Fibroblast of skin of right quadriceps (primary cell): ENCODE measurements around the gene NCSTN.
"Not testable (repeated sequence)": the region's sequence is repeated elsewhere in the genome, so short reads cannot be mapped to it uniquely, and the experiment has no call there.

Experiments
- DNase-seq: peaks from one replicate; pipeline ENCODE4 v3.0.0-alpha.2; 2013

NCSTN gene

GRCh38 chr1:160373696-160374095 is 30.5 kb downstream of the NCSTN start:
- DNase-seq = no peak

DNA sequence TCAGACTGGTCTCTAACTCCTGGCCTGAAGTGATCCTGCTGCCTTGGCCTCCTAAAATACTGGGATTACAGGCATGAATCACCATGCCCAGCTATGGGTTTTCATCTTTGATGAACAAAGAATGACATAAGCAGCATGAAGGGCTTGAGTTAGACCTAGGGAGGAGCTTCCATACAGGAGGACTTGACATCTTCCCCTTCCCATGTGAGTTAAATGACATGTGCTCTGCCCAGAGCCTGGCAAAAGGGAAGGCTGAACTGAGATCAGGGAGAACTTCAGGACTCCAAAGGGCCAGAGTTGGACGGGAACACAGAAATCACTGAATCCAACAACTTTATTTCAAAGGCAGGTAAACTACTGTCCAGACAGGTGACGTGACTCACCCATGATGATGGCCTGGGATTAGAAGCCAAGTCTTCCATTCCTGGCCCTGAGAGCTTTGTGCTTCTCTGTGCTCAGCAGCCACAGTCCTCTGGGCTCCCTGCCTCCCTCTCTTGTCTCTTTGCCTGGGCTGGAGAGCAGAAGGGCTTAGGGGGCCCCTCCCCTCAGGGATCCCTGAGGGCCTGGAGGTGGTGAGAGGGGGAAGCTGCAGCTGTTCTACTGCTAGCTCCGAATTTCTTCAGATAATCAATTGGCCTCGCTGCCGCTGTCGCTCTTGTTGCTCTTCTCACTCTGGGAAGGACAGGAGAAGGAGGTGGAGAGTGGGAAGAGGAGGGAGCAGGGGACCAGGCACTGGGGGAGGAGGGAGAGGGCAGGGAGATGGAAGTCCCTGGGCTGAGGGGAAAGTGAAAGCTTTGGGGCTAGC is 31.3 kb downstream of the NCSTN start:
- no peak for DNase-seq

DNA sequence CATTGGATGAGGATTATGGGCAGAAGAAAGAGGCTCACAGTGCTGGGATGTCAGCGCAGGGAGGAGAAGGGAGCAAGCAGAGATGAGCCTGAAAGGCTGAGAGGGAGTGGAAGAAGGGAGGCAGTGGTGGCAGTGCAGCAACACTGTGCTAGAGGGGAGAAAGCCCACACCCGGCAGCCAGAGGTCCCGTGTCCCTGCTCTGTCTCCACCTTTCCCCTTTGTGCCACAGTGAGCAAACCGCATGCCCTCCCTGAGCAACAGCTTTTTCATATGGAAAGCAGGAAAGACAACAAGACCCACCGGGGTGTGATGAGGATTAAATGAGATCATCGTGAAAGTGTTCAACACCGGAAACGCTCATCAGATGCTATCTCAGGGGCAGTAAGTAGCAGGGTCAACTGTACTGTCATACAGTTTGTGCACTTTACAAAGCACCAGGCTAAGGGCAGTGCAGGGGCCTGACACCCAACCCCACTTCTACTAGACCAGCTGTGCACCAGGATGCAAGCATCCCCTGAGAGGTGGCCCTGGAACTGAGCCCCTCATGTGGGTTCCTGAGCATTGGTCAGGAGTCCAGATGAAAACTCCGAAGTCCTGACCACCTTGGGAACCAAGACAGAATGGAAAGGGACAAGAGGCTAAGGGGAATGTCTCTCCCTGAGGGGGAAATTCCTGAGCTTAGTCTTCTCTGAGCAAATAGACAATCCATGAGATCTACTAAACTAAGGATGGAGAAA is 32.8 kb downstream of the NCSTN start:
- peak; percentile 51 for DNase-seq

GRCh38 chr1:160376525-160377131 is 33.4 kb downstream of the NCSTN start:
- DNase-seq = peak; percentile 67

- DNase-seq = peak; percentile 71
Measured at GRCh38 chr1:160377585-160378206, 34.5 kb downstream of the NCSTN start.

GRCh38 chr1:160384812-160385211 is 41.6 kb downstream of the NCSTN start:
- not testable (repeated sequence) for DNase-seq

DNA sequence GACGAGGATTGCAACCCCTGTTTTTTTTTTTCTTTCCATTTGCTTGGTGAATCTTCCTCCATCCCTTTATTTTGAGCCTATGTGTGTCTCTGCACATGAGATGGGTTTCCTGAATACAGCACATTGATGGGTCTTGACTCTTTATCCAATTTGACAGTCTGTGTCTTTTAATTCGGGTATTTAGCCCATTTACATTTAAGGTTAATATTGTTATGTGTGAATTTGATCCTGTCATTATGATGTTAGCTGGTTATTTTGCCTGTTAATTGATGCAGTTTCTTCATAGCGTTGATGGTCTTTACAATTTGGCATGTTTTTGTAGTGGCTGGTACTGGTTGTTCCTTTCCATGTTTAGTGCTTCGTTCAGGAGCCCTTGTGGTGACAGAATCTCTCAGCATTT is 45.2 kb downstream of the NCSTN start:
- DNase-seq = not testable (repeated sequence)

GRCh38 chr1:160394673-160395072 is 51.5 kb downstream of the NCSTN start:
- no peak for DNase-seq

GRCh38 chr1:160397651-160398050 is 54.5 kb downstream of the NCSTN start:
- DNase-seq = no peak

DNA sequence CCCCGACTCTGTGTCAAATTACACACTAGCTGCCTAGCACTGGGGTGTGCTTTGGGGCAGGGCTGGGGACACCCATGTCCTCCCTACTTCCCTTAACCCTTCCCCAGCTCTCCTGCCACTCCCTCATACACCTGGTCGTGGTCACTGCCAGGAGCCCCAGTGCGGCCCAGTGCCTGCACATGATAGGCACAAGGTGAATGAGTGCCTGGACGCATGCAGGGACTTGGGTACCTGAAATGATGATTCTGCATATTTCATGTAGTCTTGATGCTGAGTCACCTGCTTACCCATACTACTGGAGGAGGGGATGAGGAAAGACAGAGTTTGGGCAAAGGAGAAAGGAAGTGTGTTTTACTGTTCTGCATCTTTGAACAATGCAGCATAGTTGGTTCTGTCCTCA is 55.6 kb downstream of the NCSTN start:
- no peak for DNase-seq

- no peak for DNase-seq
Measured at GRCh38 chr1:160399544-160400222, 56.5 kb downstream of the NCSTN start.

DNA sequence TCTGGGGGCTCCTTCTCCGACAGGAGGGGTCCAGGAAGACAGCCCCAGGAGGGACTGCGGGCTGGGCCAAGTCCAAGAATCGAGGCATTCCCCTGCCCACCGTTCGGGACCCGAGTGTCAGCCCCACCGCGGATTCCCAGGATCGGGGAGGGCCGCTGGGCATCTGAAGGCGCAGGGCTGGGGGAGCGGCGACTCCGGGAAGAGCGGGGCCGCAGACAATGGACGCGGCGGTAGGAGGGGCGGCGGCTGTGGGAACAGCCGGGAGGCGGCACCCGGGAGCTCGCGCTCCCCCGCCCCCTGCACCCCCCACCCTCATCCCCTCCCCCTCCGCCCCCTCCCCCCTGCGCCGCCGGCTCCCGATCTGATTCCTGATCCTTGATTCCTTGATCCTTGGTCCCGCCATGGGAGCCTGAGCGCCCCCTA is 57.1 kb downstream of the NCSTN start, which contains the start of gene VANGL2:
Gene VANGL2 (plus strand): TSS at position 342 of the 423 bp plus-strand sequence. CDS start 15,274 bp downstream, outside the sequence.
- peak; percentile 81 for DNase-seq

GRCh38 chr1:160400646-160401486 is 57.7 kb downstream of the NCSTN start:
- no peak for DNase-seq

- no peak for DNase-seq
Measured at GRCh38 chr1:160401487-160401805, 58.3 kb downstream of the NCSTN start.

DNA sequence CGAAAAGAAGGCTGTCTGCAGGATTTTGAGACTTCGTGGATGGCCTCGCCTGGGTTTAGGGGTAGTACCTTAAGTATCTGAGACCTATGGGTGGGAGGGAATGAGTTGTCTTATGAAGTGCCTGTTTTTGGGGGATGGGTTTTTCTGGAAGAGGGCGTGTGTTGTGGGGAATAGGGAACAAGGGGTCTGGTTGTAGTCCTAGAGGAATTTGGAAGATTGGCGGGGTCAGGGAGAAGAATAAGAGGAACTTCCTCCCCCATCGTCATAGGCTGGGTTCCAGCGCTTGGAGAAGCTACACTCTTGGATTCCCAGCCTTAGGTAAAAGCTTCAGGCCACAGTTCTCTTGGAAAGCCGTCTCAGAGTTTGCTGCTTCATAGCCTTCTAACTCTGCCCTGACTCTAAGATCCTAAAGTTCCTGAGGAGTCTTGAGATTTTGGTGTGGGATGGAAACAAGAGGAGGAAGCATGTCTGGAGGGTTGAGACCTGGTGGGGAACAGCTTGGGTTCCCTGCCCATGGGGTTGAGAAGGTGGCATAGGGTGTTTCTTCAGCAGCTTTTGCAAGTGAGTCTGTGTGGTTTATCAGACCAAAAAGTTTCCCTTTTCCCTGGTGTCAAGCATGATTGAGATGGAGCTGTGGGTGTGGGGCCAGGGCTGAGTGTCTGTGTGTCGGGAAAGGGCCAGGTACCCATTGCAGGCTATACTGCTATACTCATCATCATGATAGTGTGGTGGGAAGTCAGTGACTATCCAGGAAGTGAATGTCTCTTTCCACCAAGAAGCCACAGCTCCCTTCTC is 59.0 kb downstream of the NCSTN start:
- no peak for DNase-seq

- DNase-seq = no peak
Measured at GRCh38 chr1:160403244-160403643, 60.1 kb downstream of the NCSTN start.

DNA sequence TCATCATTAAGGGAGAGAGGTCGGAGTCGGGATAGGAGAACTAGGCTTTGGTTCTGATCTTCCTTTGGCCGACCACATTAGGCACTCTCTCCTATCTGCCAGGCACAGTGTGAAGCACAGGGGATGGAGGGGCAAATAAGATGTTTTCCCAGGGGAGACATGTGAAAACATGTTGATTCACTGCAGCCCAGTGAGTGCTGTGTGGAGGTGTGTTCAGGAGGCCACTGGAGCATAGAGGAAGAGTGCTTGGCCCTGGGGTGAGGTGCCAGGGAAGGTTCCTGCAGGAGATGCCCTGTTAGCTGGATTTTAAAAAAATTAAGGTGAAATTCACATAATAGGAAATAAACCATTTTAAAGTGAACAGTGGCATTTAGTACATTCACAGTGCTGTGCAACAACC is 60.9 kb downstream of the NCSTN start:
- no peak for DNase-seq

DNA sequence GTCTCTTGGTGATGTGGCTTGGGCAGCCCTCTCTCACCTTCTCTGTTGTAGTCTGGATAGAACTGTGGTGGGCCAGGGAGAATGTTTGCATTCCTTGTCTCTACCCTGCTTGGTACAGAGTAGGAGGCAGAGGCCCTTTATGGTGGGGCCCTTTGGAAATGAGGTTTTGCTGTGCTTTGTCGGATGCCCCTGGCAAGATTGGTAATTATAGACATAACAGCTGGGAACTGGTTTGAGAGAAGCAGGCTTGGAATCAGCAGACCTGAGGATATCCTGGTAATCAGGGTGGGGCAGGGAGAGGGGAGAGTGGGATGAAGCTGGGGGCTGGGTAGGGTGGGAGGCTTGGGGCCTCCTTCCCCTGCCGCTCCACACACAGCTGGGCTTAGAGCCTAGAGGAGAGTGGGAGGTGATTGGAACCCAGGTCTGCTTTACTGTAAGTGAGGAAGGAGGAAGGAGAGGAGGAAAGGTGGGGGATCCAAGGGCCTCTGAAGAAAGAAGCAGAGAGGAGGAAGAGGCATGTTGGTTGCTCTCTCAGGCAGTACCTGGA is 62.2 kb downstream of the NCSTN start:
- no peak for DNase-seq

GRCh38 chr1:160406131-160406968 is 63.2 kb downstream of the NCSTN start:
- no peak for DNase-seq
